Activated CD8-positive, alpha-beta T cell treated with anti-CD3 and anti-CD28 coated beads for 36 hours (primary cell): Measurements from ENCODE around the gene ATPAF2. TPM values are rescaled to one million over a fixed set of nuclear protein-coding genes. Genes with fewer than 3 reads are reported as not detected.
A peak's percentile ranks its signal among the peaks of the same experiment; 100 is the strongest.

Experiments
- ATAC-seq: fragments of 200-7000 bp; cut with Tn5 transposase; one replicate; pipeline ENCODE4 v1.10.0; 2021; ENCODE audit warnings: mild to moderate bottlenecking, moderate library complexity
- CTCF ChIA-PET: fragments of 350-600 bp; sonication (Branson Sonifier 250); formaldehyde crosslinking; loops from one replicate; lab custom pipeline; 2021; ENCODE audit warnings: antibody characterized with exemption; lab: Charles Lee
- POLR2A ChIA-PET: fragments of 350-600 bp; sonication (Branson Sonifier 250); formaldehyde crosslinking; loops from one replicate; lab custom pipeline; 2021; ENCODE audit warnings: antibody characterized with exemption; lab: Charles Lee
- DNase-seq: peaks from one replicate; pipeline ENCODE4 v3.0.0-alpha.2; 2020
- H3K27ac Mint-ChIP-seq: one replicate; pipeline ENCODE4 v1.8.0; 2021; ENCODE audit warnings: mild to moderate bottlenecking, mixed read lengths
- H3K27me3 Mint-ChIP-seq: one replicate; pipeline ENCODE4 v1.8.0; 2021; ENCODE audit warnings: mixed read lengths
- H3K36me3 Mint-ChIP-seq: one replicate; pipeline ENCODE4 v1.8.0; 2021; ENCODE audit warnings: low read depth, mixed read lengths
- H3K4me1 Mint-ChIP-seq: one replicate; pipeline ENCODE4 v1.8.0; 2021; ENCODE audit warnings: low read depth, mixed read lengths
- H3K4me3 Mint-ChIP-seq: one replicate; pipeline ENCODE4 v1.8.0; 2021; ENCODE audit warnings: mild to moderate bottlenecking, moderate library complexity, mixed read lengths
- H3K9me3 Mint-ChIP-seq: one replicate; pipeline ENCODE4 v1.8.0; 2021; ENCODE audit warnings: mixed read lengths
- CTCF ChIP-seq: fragments of 200-600 bp; IDR thresholded peaks from one replicate; pipeline ENCODE4 v1.8.0; 2022; ENCODE audit warnings: antibody characterized with exemption, mild to moderate bottlenecking
- intact Hi-C: fragments of 100-400 bp; cut with micrococcal nuclease; formaldehyde crosslinking; loops from one replicate; pipeline ENCODE4 v1.10.0; 2022
- total RNA-seq, 2 experiments: library from RNA; stranded (reverse); gene quantifications; one replicate each; pipeline ENCODE4 v1.2.3, GENCODE V29; 2021

The ATPAF2 gene
- 10 to 100 TPM; 28.5 to 29.7 TPM for total RNA-seq

- no peaks in the 10 kb centered on the region for H3K9me3 Mint-ChIP-seq
- ATAC-seq (peak; percentile 93), DNase-seq (peak; percentile 100)
- no peak for TF ChIP-seq CTCF
- POLR2A ChIA-PET: interaction anchor here (1.0 to 1.5 kb wide), 6 partner anchors 56 to 348 kb away, joined by 3 to 4 read pairs (median 3); partner anchors contain the start of genes DRC3 and TOM1L2
- H3K27ac Mint-ChIP-seq: peak within 1 kb of the TSS; percentile 96
- CTCF ChIA-PET: interaction anchor here (0.7 kb wide), 1 partner anchor 355 kb away, joined by 4 read pairs; no protein-coding TSS in a partner anchor
- peaks cover 3% of the 10 kb centered on the region for H3K36me3 Mint-ChIP-seq
- peaks cover 48% of the 10 kb centered on the region for H3K4me1 Mint-ChIP-seq
- H3K27me3 Mint-ChIP-seq: no peaks in the 10 kb centered on the region
- peak within 1 kb of the TSS; percentile 95 for H3K4me3 Mint-ChIP-seq
- intact Hi-C loops: loop anchor here (5.0 to 10.0 kb wide), 3 partner anchors 62 to 344 kb away; no protein-coding TSS in a partner anchor
These were observed at the start of gene ATPAF2, which contains the start of gene GID4 for GRCh38 chr17:18038861-18039534. TSS of gene ATPAF2 (minus strand) at chr17:18039168. CDS start at chr17:18039013, 155 bp downstream. TSS of gene GID4 (plus strand) at chr17:18039408. CDS start at chr17:18039465, 57 bp downstream.

- no peaks in the 10 kb centered on the region for H3K9me3 Mint-ChIP-seq
- H3K27ac Mint-ChIP-seq: peak within 1 kb of the TSS; percentile 96
- H3K4me1 Mint-ChIP-seq: peaks cover 26% of the 10 kb centered on the region
- POLR2A ChIA-PET: interaction anchor here (0.7 to 1.9 kb wide), 4 partner anchors 12 to 315 kb away, joined by 3 to 6 read pairs (median 4); partner anchors contain the start of gene MYO15A
- DNase-seq: peak; percentile 91
- ATAC-seq: peak; percentile 96
- intact Hi-C loops: no loop called here
- H3K27me3 Mint-ChIP-seq: no peaks in the 10 kb centered on the region
- H3K36me3 Mint-ChIP-seq: peaks cover 13% of the 10 kb centered on the region
- peak within 1 kb of the TSS; percentile 98 for H3K4me3 Mint-ChIP-seq
- no peak for TF ChIP-seq CTCF
- CTCF ChIA-PET: interaction anchor here (0.6 to 0.9 kb wide), 2 partner anchors 591 to 1499 kb away, joined by 3 to 4 read pairs; partner anchors contain the start of gene RASD1
These were observed 48.9 kb upstream of the ATPAF2 start, which contains the start of gene DRG2 for GRCh38 chr17:18087610-18088491. TSS of gene DRG2 (plus strand) at chr17:18087948. CDS start at chr17:18088024, 76 bp downstream.

GRCh38 chr17:18084256-18084655 is 45.3 kb upstream of the ATPAF2 start:
- ATAC-seq (no peak), DNase-seq (no peak)
- peaks cover 2% of the 10 kb centered on the region for H3K27me3 Mint-ChIP-seq
- H3K36me3 Mint-ChIP-seq: peaks cover 2% of the 10 kb centered on the region
- no peak overlapping the region for H3K27ac Mint-ChIP-seq
- no peak overlapping the region for H3K4me3 Mint-ChIP-seq
- intact Hi-C loops: no loop called here
- CTCF ChIA-PET: no interaction called here
- H3K9me3 Mint-ChIP-seq: no peaks in the 10 kb centered on the region
- H3K4me1 Mint-ChIP-seq: peaks cover 12% of the 10 kb centered on the region
- TF ChIP-seq CTCF: no peak
- POLR2A ChIA-PET: interaction anchor here (0.7 to 1.2 kb wide), 2 partner anchors 22 to 104 kb away, joined by 3 read pairs; no protein-coding TSS in a partner anchor

GRCh38 chr17:18079543-18079942 is 40.6 kb upstream of the ATPAF2 start:
- H3K4me1 Mint-ChIP-seq: no peaks in the 10 kb centered on the region
- no peak for TF ChIP-seq CTCF
- ATAC-seq (no peak), DNase-seq (no peak)
- intact Hi-C loops: no loop called here
- H3K4me3 Mint-ChIP-seq: no peak overlapping the region
- no peaks in the 10 kb centered on the region for H3K9me3 Mint-ChIP-seq
- H3K27me3 Mint-ChIP-seq: peaks cover 7% of the 10 kb centered on the region
- H3K27ac Mint-ChIP-seq: no peak overlapping the region
- H3K36me3 Mint-ChIP-seq: no peaks in the 10 kb centered on the region
- POLR2A ChIA-PET: no interaction called here
- CTCF ChIA-PET: no interaction called here
